ENCODE data around the gene MLH3. TPM values are rescaled to one million over a fixed set of nuclear protein-coding genes. Genes with fewer than 3 reads are reported as not detected.

MLH3 gene
- total RNA-seq, 2 donors from 2014 or later = 18.2 to 23.7 TPM

- H3K27me3 ChIP-seq = no peaks in the 10 kb centered on the region
- no peak for ATAC-seq
- H3K27ac ChIP-seq = no peak overlapping the region
- TF ChIP-seq POLR2A (IDR thresholded peaks at IDR 0.05) = no peak
- TF ChIP-seq CTCF (IDR thresholded peaks at IDR 0.05) = no peak
- H3K4me3 ChIP-seq = no peak overlapping the region
- no peaks in the 10 kb centered on the region for H3K36me3 ChIP-seq (replicated peaks in 1 of 2; ENCODE audit: insufficient read depth in 1 of 2, low read depth in 2 of 2)
- H3K9me3 ChIP-seq = no peaks in the 10 kb centered on the region
- intact Hi-C loops (cut with DNase I) = no loop called here
- DNase-seq = no peak
- no peaks in the 10 kb centered on the region for H3K4me1 ChIP-seq
- 79 to 91% methylated on average over 4 of the region's 4 CpGs for WGBS, 2 donors
Measured at GRCh38 chr14:74979029-74979428, 72.2 kb downstream of the MLH3 start.

- Histone ChIP-seq H3K4me1 (no peaks in the 10 kb centered on the region), H3K36me3 (replicated peaks in 1 of 2; ENCODE audit: insufficient read depth in 1 of 2, low read depth in 2 of 2) (no peaks in the 10 kb centered on the region), H3K4me3 (no peak overlapping the region), H3K27ac (no peak overlapping the region), H3K9me3 (no peaks in the 10 kb centered on the region), H3K27me3 (no peaks in the 10 kb centered on the region)
- TF ChIP-seq CTCF (IDR thresholded peaks at IDR 0.05) = no peak
- no peak for TF ChIP-seq POLR2A (IDR thresholded peaks at IDR 0.05)
- ATAC-seq (no peak), DNase-seq (no peak)
- WGBS, 2 donors = 68 to 76% methylated on average over 7 to 11 of the region's 11 CpGs
- intact Hi-C loops (cut with DNase I) = no loop called here
Measured at GRCh38 chr14:74978416-74978947, 72.8 kb downstream of the MLH3 start.

- WGBS, 2 donors = 45 to 57% methylated on average over 6 of the region's 6 CpGs
Measured at GRCh38 chr14:74977901-74978385, 73.3 kb downstream of the MLH3 start.

GRCh38 chr14:74977164-74977900, 73.9 kb downstream of the MLH3 start:
- DNase-seq (no peak), ATAC-seq (no peak)
- WGBS, 2 donors = 69 to 77% methylated on average over 10 to 12 of the region's 12 CpGs
- Histone ChIP-seq H3K9me3 (no peaks in the 10 kb centered on the region), H3K4me1 (no peaks in the 10 kb centered on the region), H3K27me3 (no peaks in the 10 kb centered on the region), H3K36me3 (replicated peaks in 1 of 2; ENCODE audit: insufficient read depth in 1 of 2, low read depth in 2 of 2) (no peaks in the 10 kb centered on the region), H3K27ac (no peak overlapping the region), H3K4me3 (no peak overlapping the region)
- intact Hi-C loops (cut with DNase I) = no loop called here
- no peak for TF ChIP-seq CTCF (IDR thresholded peaks at IDR 0.05)
- no peak for TF ChIP-seq POLR2A (IDR thresholded peaks at IDR 0.05)

More at GRCh38 chr14:74977901-74978385, 73.3 kb downstream of the MLH3 start:
- no peaks in the 10 kb centered on the region for H3K27me3 ChIP-seq
- intact Hi-C loops (cut with DNase I) = no loop called here
- no peaks in the 10 kb centered on the region for H3K36me3 ChIP-seq (replicated peaks in 1 of 2; ENCODE audit: insufficient read depth in 1 of 2, low read depth in 2 of 2)
- H3K4me1 ChIP-seq = no peaks in the 10 kb centered on the region
- no peak for TF ChIP-seq POLR2A (IDR thresholded peaks at IDR 0.05)
- no peak for TF ChIP-seq CTCF (IDR thresholded peaks at IDR 0.05)
- no peak overlapping the region for H3K27ac ChIP-seq
- H3K9me3 ChIP-seq = no peaks in the 10 kb centered on the region
- DNase-seq = no peak
- H3K4me3 ChIP-seq = no peak overlapping the region
- ATAC-seq = no peak

All from body of pancreas (tissue), 4 donors.